ENCODE measurements around the gene SLK.

DNA sequence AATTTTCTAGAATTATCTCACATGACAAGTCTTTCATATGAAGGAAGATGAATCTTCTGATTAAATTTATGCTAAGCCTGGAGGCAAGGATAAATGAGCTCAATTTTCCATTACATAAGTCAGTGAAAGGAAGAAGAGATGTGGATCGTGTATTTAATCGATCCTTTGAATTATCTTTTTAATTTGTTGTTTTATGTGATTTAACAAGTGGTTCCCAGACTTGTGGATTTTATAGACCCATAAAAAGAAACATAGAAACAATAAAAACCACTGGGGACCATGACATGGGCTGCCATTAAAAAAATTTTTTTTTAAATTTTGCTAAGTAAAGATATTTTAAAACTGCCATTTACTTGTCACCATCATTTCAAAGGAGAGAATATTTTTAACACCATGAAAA is 45.0 kb downstream of the SLK start:
- no peak for TF ChIP-seq YY1 (IDR thresholded peaks at IDR 0.05; ENCODE audit: insufficient read depth, insufficient read length)
- no peak for TF ChIP-seq ZNF274 (IDR thresholded peaks at IDR 0.05; ENCODE audit: low read depth, low read length)
- TF ChIP-seq SUZ12 (IDR thresholded peaks at IDR 0.05; ENCODE audit: extremely low read depth, insufficient read depth, insufficient read length), result no peak
